Liver (tissue), 3 donors: ENCODE data around the gene PDE2A.

Experiments used
- EGR1 ChIP-seq, 2 donors: IDR thresholded peaks; 2 replicates each; pipeline ENCODE4 v1.6.1; 2016 to 2018; ENCODE audit warnings: antibody characterized with exemption in 2 of 2, low read depth in 2 of 2
- JUND ChIP-seq, 2 donors: IDR thresholded peaks; 2 replicates each; pipeline ENCODE4 v1.6.1; 2016; ENCODE audit warnings: antibody characterized with exemption in 2 of 2
- RAD21 ChIP-seq, 2 donors: IDR thresholded peaks; 2 replicates each; pipeline ENCODE4 v1.6.1; 2016; ENCODE audit warnings: antibody characterized with exemption in 2 of 2, mild to moderate bottlenecking in 2 of 2
- SP1 ChIP-seq: IDR thresholded peaks from 2 replicates; pipeline ENCODE4 v1.6.1; 2018; ENCODE audit warnings: antibody characterized with exemption, mild to moderate bottlenecking
- TAF1 ChIP-seq: conservative IDR thresholded peaks from 2 replicates; pipeline ENCODE4 v1.6.1; 2016; ENCODE audit warnings: antibody characterized with exemption, mild to moderate bottlenecking
- YY1 ChIP-seq: IDR thresholded peaks from 2 replicates; pipeline ENCODE4 v1.6.1; 2016; ENCODE audit warnings: antibody characterized with exemption, mild to moderate bottlenecking
- TF ChIP-seq, protein P1 (sequence below): fragments of 150-350 bp; IDR thresholded peaks from 2 replicates; pipeline ENCODE4 v1.5.1; 2017; ENCODE audit warnings: improper control_type of control experiment, low read depth, low read length; ENCODE audit not compliant: missing input control
- TF ChIP-seq, protein P2 (sequence below): IDR thresholded peaks from 2 replicates; pipeline ENCODE4 v1.6.1; 2016; ENCODE audit warnings: antibody characterized with exemption, mild to moderate bottlenecking
- donor health status: healthy.
- donor health status: healthy.

DNA sequence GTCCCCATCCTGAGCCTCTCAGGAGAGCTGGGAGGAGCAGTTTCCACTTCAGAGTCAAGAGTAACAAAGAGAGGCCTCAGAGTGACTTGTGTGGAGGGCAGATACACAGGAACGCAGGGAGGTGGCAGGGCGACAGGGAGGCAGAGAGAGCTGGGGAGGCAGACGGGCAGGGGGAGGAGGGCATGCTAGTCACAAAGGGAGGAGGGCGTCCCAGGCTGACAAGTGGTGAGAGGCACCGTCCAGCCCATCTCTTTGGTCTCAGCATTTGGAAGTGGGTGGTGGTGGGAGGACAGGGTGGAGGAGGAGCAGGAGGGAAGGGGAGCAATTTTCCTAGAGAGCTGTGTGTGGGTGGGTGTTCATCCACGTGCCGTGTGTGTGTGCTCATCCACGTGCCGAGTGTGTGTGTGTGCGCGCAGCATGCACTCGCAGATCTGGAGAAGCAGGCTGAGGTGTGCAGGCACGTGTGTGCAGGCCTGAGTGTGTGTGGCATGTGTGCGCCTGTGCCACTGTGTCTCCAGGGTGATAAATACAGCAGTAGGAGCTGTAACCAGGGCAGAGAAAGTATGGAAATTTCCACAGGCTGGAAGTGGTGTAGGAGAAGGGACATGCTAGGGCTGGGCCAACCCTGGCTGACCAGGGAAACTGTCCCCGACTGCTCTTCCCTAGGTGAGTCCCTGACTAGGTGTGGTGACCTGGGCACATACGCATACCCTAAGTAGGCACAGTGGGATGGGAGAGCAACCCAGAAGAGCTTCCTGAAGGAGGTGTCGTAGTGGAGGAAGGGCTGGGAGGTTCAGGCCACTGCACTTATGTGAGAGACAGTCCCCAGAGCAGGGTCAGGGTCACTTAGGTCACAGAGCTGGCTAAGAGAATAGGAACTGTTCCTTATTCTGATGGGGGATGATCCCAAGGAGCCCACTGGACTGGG lies 7.3 kb upstream of the PDE2A start:
- TF ChIP-seq, protein P1, sequence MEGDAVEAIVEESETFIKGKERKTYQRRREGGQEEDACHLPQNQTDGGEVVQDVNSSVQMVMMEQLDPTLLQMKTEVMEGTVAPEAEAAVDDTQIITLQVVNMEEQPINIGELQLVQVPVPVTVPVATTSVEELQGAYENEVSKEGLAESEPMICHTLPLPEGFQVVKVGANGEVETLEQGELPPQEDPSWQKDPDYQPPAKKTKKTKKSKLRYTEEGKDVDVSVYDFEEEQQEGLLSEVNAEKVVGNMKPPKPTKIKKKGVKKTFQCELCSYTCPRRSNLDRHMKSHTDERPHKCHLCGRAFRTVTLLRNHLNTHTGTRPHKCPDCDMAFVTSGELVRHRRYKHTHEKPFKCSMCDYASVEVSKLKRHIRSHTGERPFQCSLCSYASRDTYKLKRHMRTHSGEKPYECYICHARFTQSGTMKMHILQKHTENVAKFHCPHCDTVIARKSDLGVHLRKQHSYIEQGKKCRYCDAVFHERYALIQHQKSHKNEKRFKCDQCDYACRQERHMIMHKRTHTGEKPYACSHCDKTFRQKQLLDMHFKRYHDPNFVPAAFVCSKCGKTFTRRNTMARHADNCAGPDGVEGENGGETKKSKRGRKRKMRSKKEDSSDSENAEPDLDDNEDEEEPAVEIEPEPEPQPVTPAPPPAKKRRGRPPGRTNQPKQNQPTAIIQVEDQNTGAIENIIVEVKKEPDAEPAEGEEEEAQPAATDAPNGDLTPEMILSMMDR = no peak
- TF ChIP-seq JUND (IDR thresholded peaks at IDR 0.05) (no peak), YY1 (no peak), RAD21 (IDR thresholded peaks at IDR 0.05) (no peak), EGR1 (IDR thresholded peaks at IDR 0.05; ENCODE audit: low read depth in 2 of 2) (no peak), TAF1 (no peak), SP1 (no peak)
- TF ChIP-seq, protein P2, sequence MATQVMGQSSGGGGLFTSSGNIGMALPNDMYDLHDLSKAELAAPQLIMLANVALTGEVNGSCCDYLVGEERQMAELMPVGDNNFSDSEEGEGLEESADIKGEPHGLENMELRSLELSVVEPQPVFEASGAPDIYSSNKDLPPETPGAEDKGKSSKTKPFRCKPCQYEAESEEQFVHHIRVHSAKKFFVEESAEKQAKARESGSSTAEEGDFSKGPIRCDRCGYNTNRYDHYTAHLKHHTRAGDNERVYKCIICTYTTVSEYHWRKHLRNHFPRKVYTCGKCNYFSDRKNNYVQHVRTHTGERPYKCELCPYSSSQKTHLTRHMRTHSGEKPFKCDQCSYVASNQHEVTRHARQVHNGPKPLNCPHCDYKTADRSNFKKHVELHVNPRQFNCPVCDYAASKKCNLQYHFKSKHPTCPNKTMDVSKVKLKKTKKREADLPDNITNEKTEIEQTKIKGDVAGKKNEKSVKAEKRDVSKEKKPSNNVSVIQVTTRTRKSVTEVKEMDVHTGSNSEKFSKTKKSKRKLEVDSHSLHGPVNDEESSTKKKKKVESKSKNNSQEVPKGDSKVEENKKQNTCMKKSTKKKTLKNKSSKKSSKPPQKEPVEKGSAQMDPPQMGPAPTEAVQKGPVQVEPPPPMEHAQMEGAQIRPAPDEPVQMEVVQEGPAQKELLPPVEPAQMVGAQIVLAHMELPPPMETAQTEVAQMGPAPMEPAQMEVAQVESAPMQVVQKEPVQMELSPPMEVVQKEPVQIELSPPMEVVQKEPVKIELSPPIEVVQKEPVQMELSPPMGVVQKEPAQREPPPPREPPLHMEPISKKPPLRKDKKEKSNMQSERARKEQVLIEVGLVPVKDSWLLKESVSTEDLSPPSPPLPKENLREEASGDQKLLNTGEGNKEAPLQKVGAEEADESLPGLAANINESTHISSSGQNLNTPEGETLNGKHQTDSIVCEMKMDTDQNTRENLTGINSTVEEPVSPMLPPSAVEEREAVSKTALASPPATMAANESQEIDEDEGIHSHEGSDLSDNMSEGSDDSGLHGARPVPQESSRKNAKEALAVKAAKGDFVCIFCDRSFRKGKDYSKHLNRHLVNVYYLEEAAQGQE = no peak
